Aorta (tissue), 5 donors: ENCODE data around the gene ZNF214. TPM values are rescaled to one million over a fixed set of nuclear protein-coding genes. Genes with fewer than 3 reads are reported as not detected.

ENCODE experiments used
- ATAC-seq: fragments of 200-7000 bp; cut with Tn5 transposase; one replicate; pipeline ENCODE4 v1.9.1; 2022; ENCODE audit warnings: moderate library complexity; ENCODE audit not compliant: low FRiP score
- DNase-seq, 2 donors: peaks; one replicate each; pipeline ENCODE4 v3.0.0-alpha.2; 2020
- H3K27ac ChIP-seq, 2 donors: one replicate each; pipeline ENCODE4 v1.5.1; 2013; ENCODE audit warnings: low read length in 2 of 2, mild to moderate bottlenecking in 2 of 2, moderate library complexity in 2 of 2, control low read depth in 1 of 2, inconsistent platforms in 1 of 2, low read depth in 1 of 2
- H3K27me3 ChIP-seq, 2 donors: one replicate each; pipeline ENCODE4 v1.6.1; 2013; ENCODE audit warnings: control low read depth in 1 of 2, low read length in 1 of 2, mild to moderate bottlenecking in 1 of 2, moderate library complexity in 1 of 2; ENCODE audit not compliant: insufficient read depth in 2 of 2, control insufficient read depth in 1 of 2
- H3K36me3 ChIP-seq, 2 donors: one replicate each; pipeline ENCODE4 v1.6.1; 2013; ENCODE audit warnings: control low read depth in 1 of 2, low read length in 1 of 2, mild to moderate bottlenecking in 1 of 2; ENCODE audit not compliant: insufficient read depth in 2 of 2, control insufficient read depth in 1 of 2
- H3K4me1 ChIP-seq, 2 donors: one replicate each; pipeline ENCODE4 v1.6.1; 2013; ENCODE audit warnings: low read length in 2 of 2, control low read depth in 1 of 2, mild to moderate bottlenecking in 1 of 2, moderate library complexity in 1 of 2; ENCODE audit not compliant: insufficient read depth in 2 of 2, control insufficient read depth in 1 of 2
- H3K4me3 ChIP-seq, 2 donors: one replicate each; pipeline ENCODE4 v1.5.1; 2013; ENCODE audit warnings: low read length in 2 of 2, control low read depth in 1 of 2, mild to moderate bottlenecking in 1 of 2
- H3K9me3 ChIP-seq: one replicate; pipeline ENCODE4 v1.6.1; 2013; ENCODE audit warnings: mild to moderate bottlenecking, low read length; ENCODE audit not compliant: control insufficient read depth
- WGBS, 2 donors: extraction: QIAGEN DNeasy Blood & Tissue Kit; methylation state at CpG; one replicate each; pipeline ENCODE4 v1.1.7; 2013; 5-methylcytosine and 5-hydroxymethylcytosine counted together
- intact Hi-C, 2 donors: fragments of 100-400 bp; cut with DNase I; formaldehyde crosslinking; loops; one replicate each; pipeline versions ENCODE4 v1.14.2 to v1.15.0; 2022
- long read RNA-seq, 2 donors: library from polyadenylated mRNA; unstranded; transcript quantifications; one replicate each; pipeline ENCODE4 v2.0.0, GENCODE V29; 2020 to 2021
- polyA plus RNA-seq, 2 donors: library from polyadenylated mRNA; stranded (reverse); fragments of 200-250 nt; gene quantifications; one replicate each; pipeline ENCODE4 v1.2.3, GENCODE V29; 2013
- total RNA-seq, 2 donors: library from RNA; stranded (reverse); fragmentation: NEBNext Ultra II Directional; extraction: Animal tissue kit (Norgen Biotek cat#: 25700); gene quantifications; one replicate each; pipeline ENCODE4 v1.2.1, GENCODE V29; 2021
- donor health status: healthy with polysubstance abuse.
- donor health status: Bipolar disorder and iron deficiency.
- donor health status: DM: no; HTN: no; CAD: no.
- donor health status: DM: no; HTN: no; CAD: no.
- donor health status: DM: yes; HTN: yes; CAD: no.

The ZNF214 gene
- 1 to 10 TPM; 1.5 to 2.4 TPM for total RNA-seq
- polyA plus RNA-seq: 1 to 10 TPM in 1 of 2 donors, under 1 TPM in 1; 0.38 to 1.2 TPM
- long read RNA-seq, donor 1, partial matches to known transcripts: 0 of 1 reads
- long read RNA-seq, donor 1, other reads (novel, unspliced or antisense): 0 of 1 reads
- long read RNA-seq, donor 2: 0 reads

GRCh38 chr11:7020183-7020917, at the start of gene ZNF214, which contains the start of gene NLRP14:
TSS of gene ZNF214 (minus strand) at chr11:7020346. CDS start at chr11:7002835, 17,511 bp downstream.
TSS of gene NLRP14 (plus strand) at chr11:7020479. CDS start at chr11:7038587, 18,108 bp downstream.
- WGBS, 2 donors: 1% methylated on average over 47 of the region's 47 CpGs
- Histone ChIP-seq H3K36me3 (no peaks in the 10 kb centered on the region), H3K4me3 (peak within 1 kb of the TSS; percentile 57 to 67), H3K27ac (peak within 1 kb of the TSS in 1 of 2 donors; percentile 69), H3K27me3 (no peaks in the 10 kb centered on the region), H3K9me3 (no peaks in the 10 kb centered on the region), H3K4me1 (peaks cover 0 to 2% of the 10 kb centered on the region in 2 donors)
- DNase-seq (peak; percentile 94 to 98), ATAC-seq (peak; percentile 95)
- intact Hi-C loops: loop anchor here in 1 of 2 donors (2.0 kb wide), 1 partner anchor 28 kb away; no protein-coding TSS in a partner anchor

- no peak overlapping the region for H3K4me3 ChIP-seq
- H3K36me3 ChIP-seq: no peaks in the 10 kb centered on the region
- DNase-seq: no peak
- no peaks in the 10 kb centered on the region for H3K27me3 ChIP-seq
- WGBS, 2 donors: 84 to 86% methylated on average over 2 of the region's 2 CpGs
- H3K27ac ChIP-seq: no peak overlapping the region
- intact Hi-C loops: no loop called here
- H3K4me1 ChIP-seq: no peaks in the 10 kb centered on the region
- H3K9me3 ChIP-seq: no peaks in the 10 kb centered on the region
- ATAC-seq: no peak
Measured at GRCh38 chr11:7062534-7062933, 42.4 kb upstream of the ZNF214 start.

GRCh38 chr11:7060868-7061267, 40.7 kb upstream of the ZNF214 start:
- ATAC-seq: no peak
- Histone ChIP-seq H3K4me1 (no peaks in the 10 kb centered on the region), H3K9me3 (no peaks in the 10 kb centered on the region), H3K36me3 (no peaks in the 10 kb centered on the region), H3K27ac (no peak overlapping the region), H3K27me3 (no peaks in the 10 kb centered on the region), H3K4me3 (no peak overlapping the region)
- 63 to 67% methylated on average over 1 of the region's 1 CpG for WGBS, 2 donors
- DNase-seq: no peak
- intact Hi-C loops: no loop called here

GRCh38 chr11:7057641-7058040, 37.5 kb upstream of the ZNF214 start:
- no peak for DNase-seq
- H3K36me3 ChIP-seq: no peaks in the 10 kb centered on the region
- no peak for ATAC-seq
- H3K27me3 ChIP-seq: no peaks in the 10 kb centered on the region
- no peak overlapping the region for H3K4me3 ChIP-seq
- intact Hi-C loops: no loop called here
- no peaks in the 10 kb centered on the region for H3K4me1 ChIP-seq
- H3K27ac ChIP-seq: no peak overlapping the region
- H3K9me3 ChIP-seq: no peaks in the 10 kb centered on the region
- 26 to 30% methylated on average over 2 of the region's 2 CpGs for WGBS, 2 donors

GRCh38 chr11:7056828-7057513, 36.8 kb upstream of the ZNF214 start:
- H3K27ac ChIP-seq: no peak overlapping the region
- intact Hi-C loops: no loop called here
- no peaks in the 10 kb centered on the region for H3K27me3 ChIP-seq
- DNase-seq: no peak
- H3K4me3 ChIP-seq: no peak overlapping the region
- no peak for ATAC-seq
- H3K4me1 ChIP-seq: no peaks in the 10 kb centered on the region
- WGBS, 2 donors: 39 to 64% methylated on average over 6 of the region's 6 CpGs
- H3K9me3 ChIP-seq: no peaks in the 10 kb centered on the region
- no peaks in the 10 kb centered on the region for H3K36me3 ChIP-seq

- Histone ChIP-seq H3K9me3 (no peaks in the 10 kb centered on the region), H3K27me3 (peaks cover 0 to 1% of the 10 kb centered on the region in 2 donors), H3K36me3 (no peaks in the 10 kb centered on the region), H3K27ac (no peak overlapping the region), H3K4me1 (no peaks in the 10 kb centered on the region), H3K4me3 (no peak overlapping the region)
- DNase-seq (no peak), ATAC-seq (no peak)
- 97 to 100% methylated on average over 1 of the region's 1 CpG for WGBS, 2 donors
- intact Hi-C loops: no loop called here
Measured at GRCh38 chr11:7050191-7050590, 30.0 kb upstream of the ZNF214 start.

GRCh38 chr11:7046474-7047175, 26.5 kb upstream of the ZNF214 start:
- Histone ChIP-seq H3K4me1 (no peaks in the 10 kb centered on the region), H3K27me3 (peaks cover 0 to 1% of the 10 kb centered on the region in 2 donors), H3K36me3 (no peaks in the 10 kb centered on the region), H3K4me3 (no peak overlapping the region), H3K27ac (no peak overlapping the region), H3K9me3 (no peaks in the 10 kb centered on the region)
- intact Hi-C loops: no loop called here
- DNase-seq: no peak
- ATAC-seq: no peak
- WGBS, 2 donors: 22 to 25% methylated on average over 3 of the region's 3 CpGs

- Histone ChIP-seq H3K27me3 (no peaks in the 10 kb centered on the region), H3K27ac (no peak overlapping the region), H3K4me3 (no peak overlapping the region), H3K36me3 (no peaks in the 10 kb centered on the region), H3K4me1 (no peaks in the 10 kb centered on the region), H3K9me3 (no peaks in the 10 kb centered on the region)
- WGBS, 2 donors: 74 to 77% methylated on average over 6 of the region's 6 CpGs
- DNase-seq (no peak), ATAC-seq (no peak)
- intact Hi-C loops: no loop called here
Measured at GRCh38 chr11:7034019-7034418, 13.9 kb upstream of the ZNF214 start.
